NCI-H2107 treated with DMSO at 0.1 percent for 48 hours (cell line): ENCODE measurements around the gene RRAD.

Source experiments
- DNase-seq: peaks from one replicate; lab custom pipeline; 2025; ENCODE audit not compliant: unreplicated experiment; lab: John Stamatoyannopoulos, UW

Gene RRAD

GRCh38 chr16:66918803-66919568 lies 6.3 kb downstream of the RRAD start, which contains the start of gene CDH16:
TSS of gene CDH16 (minus strand) at chr16:66918885. CDS start at chr16:66918065, 820 bp downstream.
- no peak for DNase-seq

- DNase-seq, result no peak
Observed at GRCh38 chr16:66918355-66918754, 7.0 kb downstream of the RRAD start.

- DNase-seq, result no peak
Observed at GRCh38 chr16:66917741-66918140, 7.6 kb downstream of the RRAD start.

GRCh38 chr16:66916518-66916917 lies 8.8 kb downstream of the RRAD start:
- no peak for DNase-seq

GRCh38 chr16:66915041-66915440 lies 10.3 kb downstream of the RRAD start:
- DNase-seq, result no peak

- DNase-seq, result no peak
Observed at GRCh38 chr16:66914541-66914940, 10.8 kb downstream of the RRAD start.

GRCh38 chr16:66913711-66914110 lies 11.6 kb downstream of the RRAD start:
- no peak for DNase-seq

GRCh38 chr16:66913081-66913480 lies 12.3 kb downstream of the RRAD start:
- no peak for DNase-seq

- no peak for DNase-seq
Observed at GRCh38 chr16:66911801-66912200, 13.5 kb downstream of the RRAD start.

- no peak for DNase-seq
Observed at GRCh38 chr16:66911112-66911511, 14.2 kb downstream of the RRAD start.

GRCh38 chr16:66910175-66910940 lies 15.0 kb downstream of the RRAD start:
- no peak for DNase-seq

- no peak for DNase-seq
Observed at GRCh38 chr16:66908762-66909559, 16.4 kb downstream of the RRAD start.

GRCh38 chr16:66908116-66908515 lies 17.2 kb downstream of the RRAD start:
- DNase-seq, result no peak

GRCh38 chr16:66906916-66907836 lies 18.2 kb downstream of the RRAD start:
- DNase-seq, result no peak

- no peak for DNase-seq
Observed at GRCh38 chr16:66905633-66906539, 19.4 kb downstream of the RRAD start.

GRCh38 chr16:66904846-66905632 lies 20.3 kb downstream of the RRAD start:
- no peak for DNase-seq

- DNase-seq, result no peak
Observed at GRCh38 chr16:66904428-66904845, 20.9 kb downstream of the RRAD start.

- no peak for DNase-seq
Observed at GRCh38 chr16:66903544-66904427, 21.5 kb downstream of the RRAD start.
